ENCODE data around the gene OR2C3.
"Not testable (repeated sequence)": the region's sequence is repeated elsewhere in the genome, so short reads cannot be mapped to it uniquely, and the experiment has no call there.

OR2C3 gene

GRCh38 chr1:247518613-247518891 is 17.7 kb downstream of the OR2C3 start:
- in situ Hi-C loops (cut with MboI; ENCODE audit: low sequenced_read_pairs) = no loop called here

- in situ Hi-C loops (cut with MboI; ENCODE audit: low sequenced_read_pairs) = no loop called here
These were observed 18.2 kb downstream of the OR2C3 start for GRCh38 chr1:247517795-247518612.

- in situ Hi-C loops (cut with MboI; ENCODE audit: low sequenced_read_pairs) = no loop called here
These were observed 29.4 kb downstream of the OR2C3 start for GRCh38 chr1:247506831-247507230.

GRCh38 chr1:247500865-247501264 is 35.4 kb downstream of the OR2C3 start:
- in situ Hi-C loops (cut with MboI; ENCODE audit: low sequenced_read_pairs) = no loop called here

- in situ Hi-C loops (cut with MboI; ENCODE audit: low sequenced_read_pairs) = loop anchor here (10.0 kb wide), 1 partner anchor 122 kb away; no protein-coding TSS in a partner anchor
These were observed 39.5 kb downstream of the OR2C3 start for GRCh38 chr1:247496581-247497285.

GRCh38 chr1:247494767-247495166 is 41.5 kb downstream of the OR2C3 start:
- in situ Hi-C loops (cut with MboI; ENCODE audit: low sequenced_read_pairs) = loop anchor here (10.0 kb wide), 1 partner anchor 120 kb away; no protein-coding TSS in a partner anchor

- in situ Hi-C loops (cut with MboI; ENCODE audit: low sequenced_read_pairs) = loop anchor here (10.0 kb wide), 1 partner anchor 118 kb away; no protein-coding TSS in a partner anchor
These were observed 43.1 kb downstream of the OR2C3 start for GRCh38 chr1:247493106-247493505.

GRCh38 chr1:247491328-247491727 is 44.9 kb downstream of the OR2C3 start:
- in situ Hi-C loops (cut with MboI; ENCODE audit: low sequenced_read_pairs) = loop anchor here (10.0 kb wide), 1 partner anchor 117 kb away; no protein-coding TSS in a partner anchor

GRCh38 chr1:247487057-247487456 is 49.2 kb downstream of the OR2C3 start:
- in situ Hi-C loops (cut with MboI; ENCODE audit: low sequenced_read_pairs) = no loop called here

GRCh38 chr1:247482747-247483146 is 53.5 kb downstream of the OR2C3 start:
- in situ Hi-C loops (cut with MboI; ENCODE audit: low sequenced_read_pairs) = no loop called here

- in situ Hi-C loops (cut with MboI; ENCODE audit: low sequenced_read_pairs) = not testable (repeated sequence)
These were observed 59.7 kb downstream of the OR2C3 start for GRCh38 chr1:247476328-247477058.

- in situ Hi-C loops (cut with MboI; ENCODE audit: low sequenced_read_pairs) = no loop called here
These were observed 60.4 kb downstream of the OR2C3 start for GRCh38 chr1:247475793-247476192.

All from HL-60/S4 treated with phorbol 12-myristate 13-acetate at 8.2 ng/mL for 4 days and 3 days (cell line).